RWPE2 (cell line): ENCODE results near the gene FAM170B.

ENCODE experiments used
- ATAC-seq: fragments of 200-7000 bp; cut with Tn5 transposase; 3 replicates; pipeline ENCODE4 v1.9.1; 2021; ENCODE audit warnings: low read depth
- DNase-seq: peaks from one replicate; pipeline ENCODE4 v3.0.0-alpha.2; 2020; ENCODE audit warnings: low spot score
- H3K27ac ChIP-seq: fragments of 450-650 bp; 2 replicates; pipeline ENCODE4 v1.5.1; 2017; ENCODE audit warnings: mild to moderate bottlenecking; ENCODE audit not compliant: poor library complexity, severe bottlenecking
- H3K27me3 ChIP-seq: fragments of 250-450 bp; sonication (Bioruptor Pico); 2 replicates; pipeline ENCODE4 v1.5.1; 2021; ENCODE audit warnings: mild to moderate bottlenecking, moderate library complexity; ENCODE audit not compliant: insufficient read depth, poor library complexity, severe bottlenecking
- H3K36me3 ChIP-seq: fragments of 250-450 bp; sonication (Bioruptor Pico); 2 replicates; pipeline ENCODE4 v1.5.1; 2020; ENCODE audit warnings: low read depth, mild to moderate bottlenecking, moderate library complexity
- H3K4me1 ChIP-seq: fragments of 250-450 bp; sonication (Bioruptor Pico); 2 replicates; pipeline ENCODE4 v1.5.1; 2021; ENCODE audit warnings: mild to moderate bottlenecking, moderate library complexity; ENCODE audit not compliant: insufficient read depth, poor library complexity, severe bottlenecking
- H3K4me3 ChIP-seq: fragments of 250-450 bp; sonication (Bioruptor Pico); 2 replicates; pipeline ENCODE4 v1.5.1; 2021; ENCODE audit warnings: mild to moderate bottlenecking, moderate library complexity; ENCODE audit not compliant: severe bottlenecking
- H3K9me3 ChIP-seq: fragments of 250-450 bp; sonication (Bioruptor Pico); 2 replicates; pipeline ENCODE4 v1.5.1; 2021; ENCODE audit warnings: mild to moderate bottlenecking, moderate library complexity; ENCODE audit not compliant: severe bottlenecking
- TF ChIP-seq, protein P1 (sequence below): fragments of 450-650 bp; IDR thresholded peaks from one replicate; pipeline ENCODE4 v1.5.1; 2017; ENCODE audit warnings: mild to moderate bottlenecking, moderate library complexity; ENCODE audit not compliant: poor library complexity, severe bottlenecking

Gene FAM170B

DNA sequence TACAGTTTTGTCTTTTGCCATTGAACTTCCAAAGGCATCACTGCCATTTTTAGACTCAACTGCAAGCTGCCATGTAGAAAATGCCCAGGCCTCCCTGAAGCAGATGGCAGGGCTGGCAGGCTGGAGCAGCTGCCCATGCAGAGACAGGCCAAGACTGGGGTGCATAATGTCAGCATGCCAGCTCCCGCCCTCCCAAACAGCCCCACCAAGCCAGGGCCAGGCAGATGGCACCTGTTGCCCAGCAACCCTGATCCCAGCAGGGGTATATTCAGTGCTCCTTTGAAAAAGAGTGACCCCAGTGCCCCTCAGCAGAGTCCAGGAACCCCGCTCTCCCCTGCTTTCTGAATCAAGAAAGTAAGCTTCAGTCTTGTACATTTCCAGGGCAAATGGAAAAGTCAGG is 51.1 kb downstream of the FAM170B start:
- peaks cover 3% of the 10 kb centered on the region for H3K9me3 ChIP-seq
- DNase-seq, result no peak
- no peaks in the 10 kb centered on the region for H3K4me1 ChIP-seq
- H3K27ac ChIP-seq, result no peak overlapping the region
- ATAC-seq, result no peak
- no peak overlapping the region for H3K4me3 ChIP-seq
- H3K36me3 ChIP-seq, result no peaks in the 10 kb centered on the region
- TF ChIP-seq, protein P1, sequence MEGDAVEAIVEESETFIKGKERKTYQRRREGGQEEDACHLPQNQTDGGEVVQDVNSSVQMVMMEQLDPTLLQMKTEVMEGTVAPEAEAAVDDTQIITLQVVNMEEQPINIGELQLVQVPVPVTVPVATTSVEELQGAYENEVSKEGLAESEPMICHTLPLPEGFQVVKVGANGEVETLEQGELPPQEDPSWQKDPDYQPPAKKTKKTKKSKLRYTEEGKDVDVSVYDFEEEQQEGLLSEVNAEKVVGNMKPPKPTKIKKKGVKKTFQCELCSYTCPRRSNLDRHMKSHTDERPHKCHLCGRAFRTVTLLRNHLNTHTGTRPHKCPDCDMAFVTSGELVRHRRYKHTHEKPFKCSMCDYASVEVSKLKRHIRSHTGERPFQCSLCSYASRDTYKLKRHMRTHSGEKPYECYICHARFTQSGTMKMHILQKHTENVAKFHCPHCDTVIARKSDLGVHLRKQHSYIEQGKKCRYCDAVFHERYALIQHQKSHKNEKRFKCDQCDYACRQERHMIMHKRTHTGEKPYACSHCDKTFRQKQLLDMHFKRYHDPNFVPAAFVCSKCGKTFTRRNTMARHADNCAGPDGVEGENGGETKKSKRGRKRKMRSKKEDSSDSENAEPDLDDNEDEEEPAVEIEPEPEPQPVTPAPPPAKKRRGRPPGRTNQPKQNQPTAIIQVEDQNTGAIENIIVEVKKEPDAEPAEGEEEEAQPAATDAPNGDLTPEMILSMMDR, result no peak
- peaks cover 6% of the 10 kb centered on the region for H3K27me3 ChIP-seq

DNA sequence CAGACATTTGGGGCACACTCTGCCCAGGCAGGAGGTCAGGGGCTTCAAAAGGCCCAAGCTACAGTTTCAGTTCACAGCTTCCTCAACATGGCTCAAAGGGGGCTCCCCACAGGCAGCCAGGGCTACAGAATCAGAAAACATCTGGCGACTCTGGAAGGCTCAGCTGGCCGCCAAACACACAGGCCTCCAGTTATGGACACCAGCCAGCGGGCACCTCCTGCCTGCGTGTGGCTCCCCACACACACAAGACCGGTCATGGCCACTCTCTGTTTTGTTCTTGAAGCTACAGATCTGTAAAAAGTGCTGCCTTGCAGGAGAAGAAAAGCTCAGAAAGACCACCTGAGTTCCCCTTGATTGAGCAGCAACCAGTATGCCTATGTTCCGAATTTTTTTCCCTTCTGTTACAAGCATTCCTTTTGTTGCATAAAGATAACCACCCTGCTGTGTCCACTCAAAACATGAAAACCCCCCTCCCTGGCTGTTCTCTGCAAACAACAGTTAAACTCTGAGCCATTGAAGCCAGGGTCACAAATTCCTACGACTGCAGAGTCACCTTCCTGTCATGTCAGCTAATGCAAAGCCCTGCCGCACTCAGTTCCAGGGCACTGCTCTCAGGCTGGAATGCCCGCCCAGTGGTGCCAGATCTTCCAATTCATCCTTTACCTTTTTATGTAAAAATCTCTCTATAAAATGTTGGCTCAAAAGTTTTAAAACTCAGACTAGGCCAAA is 52.1 kb downstream of the FAM170B start:
- Histone ChIP-seq H3K27me3 (peaks cover 6% of the 10 kb centered on the region), H3K27ac (no peak overlapping the region), H3K4me1 (no peaks in the 10 kb centered on the region), H3K36me3 (no peaks in the 10 kb centered on the region), H3K9me3 (peaks cover 1% of the 10 kb centered on the region), H3K4me3 (no peak overlapping the region)
- ATAC-seq (no peak), DNase-seq (no peak)
- TF ChIP-seq, protein P1, result no peak
